HTR-8/SVneo (cell line): ENCODE data around the gene CEP152.

Source experiments
- DNase-seq: peaks from one replicate; pipeline ENCODE4 v3.0.0; 2011; ENCODE audit warnings: low spot score, mixed read lengths; ENCODE audit not compliant: insufficient read length
- FAIRE-seq: peaks from 2 replicates; lab custom pipeline; 2011; peaks lifted over from hg19 to GRCh38; lab: Jason Lieb, UNC

The CEP152 gene

GRCh38 chr15:48777645-48778330 lies 33.1 kb downstream of the CEP152 start:
- DNase-seq (no peak), FAIRE-seq (no peak)

DNA sequence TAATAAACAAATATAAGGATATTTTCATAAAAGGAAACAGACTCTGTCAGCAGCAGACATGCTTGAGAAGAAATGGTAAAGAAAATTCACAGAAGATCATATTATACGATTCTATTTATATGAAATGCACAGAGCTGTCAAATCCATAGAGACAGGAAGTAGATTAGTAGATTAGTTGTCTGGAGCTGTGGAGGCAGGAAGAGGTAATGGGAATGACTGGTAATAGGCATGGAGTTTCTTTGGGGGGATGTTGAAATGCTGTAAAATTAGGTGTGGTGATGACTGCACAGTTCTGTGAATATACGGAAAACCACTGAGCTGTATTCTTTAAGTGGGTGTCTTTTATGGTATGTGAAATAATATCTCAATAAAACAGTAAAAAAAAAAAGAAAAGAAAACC lies 35.3 kb downstream of the CEP152 start:
- FAIRE-seq (no peak), DNase-seq (no peak)

DNA sequence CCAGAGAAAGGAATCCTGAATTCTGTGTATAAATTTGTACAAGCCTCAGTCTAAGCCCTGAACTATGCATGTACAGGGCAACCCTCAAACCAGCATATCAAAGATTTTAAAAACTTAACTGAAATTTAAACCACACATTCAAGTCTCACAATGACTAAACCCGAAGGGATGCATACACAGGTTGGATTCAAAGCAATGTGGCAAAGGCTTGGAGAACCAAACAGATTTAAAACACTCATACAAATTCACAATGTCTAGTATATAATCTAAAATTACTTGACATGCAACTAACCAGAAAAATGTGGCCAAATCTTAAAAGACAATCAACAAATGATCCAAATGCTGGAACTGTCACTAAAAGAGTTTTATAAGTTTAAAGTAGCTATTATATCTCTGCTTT lies 36.4 kb downstream of the CEP152 start:
- DNase-seq (no peak), FAIRE-seq (no peak)

DNA sequence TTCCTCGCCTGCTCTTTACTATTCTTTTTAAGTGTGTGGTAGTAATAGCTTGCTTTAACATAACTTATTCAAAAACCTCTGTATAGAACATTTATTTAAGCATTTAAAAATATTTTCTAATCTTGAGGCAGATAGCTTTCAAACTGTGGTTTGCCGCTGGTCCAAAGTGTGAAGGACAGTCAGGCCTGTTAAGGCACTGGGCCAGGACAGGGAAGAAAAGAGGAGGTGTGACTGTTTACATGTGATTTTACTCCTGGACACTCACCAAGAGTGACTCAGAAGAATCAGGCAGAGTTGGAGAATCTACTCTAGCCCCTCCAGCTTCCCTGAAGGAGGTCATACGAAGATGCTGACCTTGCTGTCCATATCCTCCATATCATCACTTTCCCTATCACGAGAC lies 44.7 kb downstream of the CEP152 start:
- FAIRE-seq: no peak
- DNase-seq: no peak

- FAIRE-seq (no peak), DNase-seq (no peak)
These were observed 45.8 kb downstream of the CEP152 start for GRCh38 chr15:48765022-48765421.

GRCh38 chr15:48761393-48762158 lies 49.3 kb downstream of the CEP152 start:
- no peak for FAIRE-seq
- no peak for DNase-seq

DNA sequence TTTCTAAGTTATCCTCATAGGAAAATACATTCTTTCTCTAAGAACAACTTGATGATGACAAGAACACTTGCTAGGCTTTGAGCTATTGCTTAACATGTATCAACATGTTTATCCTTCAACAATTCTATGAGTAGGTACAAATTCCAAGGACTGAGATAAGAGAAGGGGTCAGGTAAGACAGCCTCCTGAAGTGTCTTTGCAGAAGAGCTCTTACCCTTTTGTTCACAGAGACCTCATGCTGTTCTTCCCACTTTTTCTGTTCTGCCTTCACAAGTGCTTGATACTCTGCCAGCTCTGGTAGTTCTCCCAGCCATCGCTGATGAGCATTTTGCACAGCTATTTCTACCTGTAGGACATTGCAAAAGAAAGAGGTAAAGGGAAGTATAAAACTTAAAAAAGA lies 50.9 kb downstream of the CEP152 start:
- no peak for FAIRE-seq
- no peak for DNase-seq

GRCh38 chr15:48757661-48758060 lies 53.2 kb downstream of the CEP152 start:
- DNase-seq (no peak), FAIRE-seq (no peak)

DNA sequence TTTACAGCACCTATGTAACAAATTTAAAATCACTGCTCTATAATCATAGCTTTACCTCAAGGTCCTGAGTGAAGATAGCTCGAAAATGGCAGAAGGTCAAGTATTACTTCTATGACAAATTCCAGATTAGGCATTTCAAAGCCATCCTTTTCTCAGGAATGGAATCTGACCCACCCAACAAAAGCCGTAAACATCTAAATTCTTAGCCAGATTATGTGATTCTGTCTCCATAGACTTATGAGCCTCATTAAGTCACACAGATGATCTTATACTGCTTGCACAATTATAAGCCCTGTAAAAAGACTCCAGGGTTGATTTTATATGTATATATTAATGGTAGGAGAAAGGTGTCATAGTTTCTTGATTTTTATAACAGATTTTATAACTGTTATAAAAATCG lies 56.9 kb downstream of the CEP152 start:
- FAIRE-seq: no peak
- no peak for DNase-seq

GRCh38 chr15:48751595-48751994 lies 59.3 kb downstream of the CEP152 start:
- FAIRE-seq (no peak), DNase-seq (no peak)

DNA sequence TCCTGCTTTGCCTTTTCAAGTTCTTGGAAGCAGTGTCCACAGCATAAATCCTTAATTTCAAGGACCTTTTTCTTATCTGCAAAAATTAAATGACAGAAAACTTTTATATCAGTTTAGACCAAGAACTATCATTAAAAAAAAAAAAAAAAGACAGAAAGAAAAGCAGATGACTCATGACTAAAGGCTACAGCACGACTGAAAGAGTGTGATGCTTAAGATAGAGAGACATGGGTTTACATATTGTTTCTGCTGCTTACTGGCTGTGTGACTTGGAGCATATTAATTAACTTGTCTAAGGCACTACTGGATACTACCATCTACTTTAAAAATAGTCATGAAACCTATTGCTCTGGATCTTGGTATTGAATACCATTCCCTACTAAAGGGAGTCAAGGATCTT lies 62.3 kb downstream of the CEP152 start:
- DNase-seq: no peak
- FAIRE-seq: no peak

DNA sequence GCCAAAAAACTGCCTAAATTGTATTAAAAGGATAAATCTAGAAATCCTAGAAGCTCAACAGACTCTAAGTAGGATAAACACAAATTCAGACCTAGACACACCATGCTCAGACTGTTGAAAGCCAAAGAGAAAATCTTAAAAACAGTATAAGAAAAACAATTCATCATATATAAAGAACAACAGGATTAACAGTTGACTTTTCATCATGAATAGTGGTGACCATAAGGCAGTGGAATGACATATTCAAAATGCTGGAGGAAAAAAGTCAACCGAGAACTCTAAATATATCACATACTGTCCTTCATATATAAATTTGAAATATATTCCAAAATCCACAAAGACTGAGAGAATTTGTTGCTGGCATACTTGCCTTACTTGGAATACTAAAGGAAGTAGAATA lies 77.3 kb downstream of the CEP152 start:
- FAIRE-seq: no peak

GRCh38 chr15:48730506-48730905 lies 80.4 kb downstream of the CEP152 start:
- DNase-seq (no peak), FAIRE-seq (no peak)

More for the DNA sequence above, 77.3 kb downstream of the CEP152 start:
- DNase-seq: no peak

DNA sequence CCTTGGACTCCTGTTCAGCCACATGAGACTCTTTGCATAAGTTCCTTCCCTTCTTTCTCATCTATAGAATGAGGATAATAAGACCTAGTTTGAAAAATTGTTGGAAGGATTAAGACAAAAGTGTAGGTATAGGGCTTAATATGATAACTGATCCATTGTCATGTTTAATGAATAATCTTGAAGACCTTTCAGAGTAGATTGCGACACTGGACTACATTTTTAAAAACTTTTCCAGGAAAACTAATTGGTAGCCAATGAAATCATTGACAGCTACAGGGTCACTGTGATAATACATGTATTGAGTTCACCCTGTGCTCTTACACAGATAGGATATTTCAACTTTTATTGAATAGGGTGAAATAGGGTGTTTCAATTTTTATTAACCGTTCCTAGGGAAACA lies 86.9 kb downstream of the CEP152 start:
- DNase-seq: no peak
- FAIRE-seq: no peak

GRCh38 chr15:48722764-48723661 lies 87.9 kb downstream of the CEP152 start:
- DNase-seq: peak; percentile 38
- FAIRE-seq: no peak

DNA sequence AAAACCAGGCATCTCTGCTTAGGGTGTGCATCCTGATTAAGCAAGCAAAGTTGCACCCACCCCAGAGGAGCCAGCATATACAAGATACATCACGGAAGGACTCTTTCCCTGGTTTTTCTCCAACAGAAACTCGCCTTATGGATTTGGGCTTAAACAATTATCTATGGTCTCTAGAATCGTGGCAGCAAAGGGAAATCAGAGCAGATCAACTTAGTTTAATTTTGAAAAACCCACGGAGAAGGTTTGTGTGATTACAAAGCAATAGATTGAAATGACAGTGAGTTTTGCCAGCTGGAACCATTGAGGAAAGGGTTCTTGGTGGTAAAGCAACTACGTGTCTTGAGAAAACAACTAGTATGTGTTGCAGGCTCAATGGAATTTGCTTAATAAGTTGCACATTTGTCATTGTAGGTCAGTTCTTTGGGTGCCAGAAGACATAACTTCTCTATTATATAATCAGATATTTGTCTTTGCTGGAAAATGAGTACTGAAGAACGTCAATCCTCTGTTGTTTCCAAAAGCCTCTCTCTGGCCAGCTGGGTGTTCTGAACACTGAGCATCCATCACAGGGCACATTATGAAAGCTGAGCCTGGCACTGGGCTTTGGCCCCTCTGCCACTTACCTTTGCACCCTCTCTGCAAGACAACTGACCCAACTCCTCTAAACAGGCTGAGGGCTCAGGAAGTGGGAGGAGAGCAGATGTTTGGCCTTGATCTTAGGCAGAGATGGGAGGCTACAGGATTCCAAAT lies 89.6 kb downstream of the CEP152 start:
- FAIRE-seq: no peak
- DNase-seq: no peak

DNA sequence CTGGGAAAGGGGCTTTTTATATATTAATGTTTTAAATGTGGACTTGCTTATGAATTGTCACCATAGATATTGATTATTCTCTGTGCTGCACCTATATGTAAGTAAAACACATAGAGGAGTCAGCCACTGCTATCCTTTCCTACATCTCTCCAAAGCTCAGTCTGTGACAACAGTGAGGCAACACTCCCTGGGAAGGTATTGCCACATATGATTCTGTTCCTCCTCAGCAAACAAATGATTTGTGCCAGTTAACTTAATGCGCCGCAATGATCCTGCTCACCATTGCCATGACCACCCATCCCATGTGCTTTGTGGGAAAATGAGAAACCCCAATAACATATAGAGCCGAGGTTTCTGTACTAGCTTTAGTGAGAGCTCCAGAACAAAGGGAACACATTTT lies 90.2 kb downstream of the CEP152 start:
- DNase-seq (no peak), FAIRE-seq (no peak)

DNA sequence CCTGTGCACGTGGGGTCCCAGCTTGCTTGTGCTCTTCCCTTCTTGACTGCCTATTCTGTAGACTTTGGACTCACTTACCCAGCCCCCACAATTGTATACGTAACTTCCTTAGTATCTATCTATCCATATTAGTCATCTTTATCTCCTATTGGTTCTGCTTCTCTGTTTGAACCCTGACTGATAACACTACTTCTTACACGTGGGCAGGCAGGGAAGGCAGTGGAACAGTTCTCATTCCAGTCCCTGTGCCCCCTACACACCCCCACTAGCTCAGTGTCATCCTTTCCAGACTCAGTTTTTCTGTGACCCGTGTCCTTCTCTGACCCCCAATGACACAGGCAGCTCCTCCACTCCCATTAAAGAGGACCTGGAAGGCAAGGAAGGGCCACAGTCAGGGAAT lies 91.2 kb downstream of the CEP152 start:
- DNase-seq (no peak), FAIRE-seq (no peak)

DNA sequence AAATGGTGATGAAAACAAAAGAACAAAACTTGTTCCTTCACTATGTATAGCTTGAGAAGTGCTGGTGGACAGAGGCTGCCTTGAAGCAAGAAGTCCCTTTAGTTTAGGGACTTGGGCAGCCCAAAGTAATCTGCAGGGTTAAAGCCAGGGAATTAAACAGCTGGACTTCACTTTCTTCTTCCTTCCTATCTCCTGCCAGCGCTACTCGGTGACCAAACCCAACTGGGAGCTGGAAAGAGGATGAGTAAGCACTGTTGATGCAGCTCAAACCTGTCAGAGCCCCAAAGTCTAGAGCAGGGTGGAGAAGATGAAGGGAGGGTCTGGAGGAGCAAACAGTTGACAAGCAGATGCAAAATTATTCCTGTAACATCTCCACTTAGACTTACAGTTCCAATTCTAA lies 92.2 kb downstream of the CEP152 start:
- FAIRE-seq (no peak), DNase-seq (no peak)

- no peak for DNase-seq
- no peak for FAIRE-seq
These were observed 93.4 kb downstream of the CEP152 start for GRCh38 chr15:48717458-48717857.
